ENCODE results near the gene LTBP2.

LTBP2 gene

GRCh38 chr14:74637178-74637550 lies 25.1 kb upstream of the LTBP2 start:
- no peak for DNase-seq

GRCh38 chr14:74636424-74637177 lies 24.6 kb upstream of the LTBP2 start:
- DNase-seq: no peak

- no peak for DNase-seq
Observed at GRCh38 chr14:74635847-74636246, 23.8 kb upstream of the LTBP2 start.

GRCh38 chr14:74634964-74635363 lies 22.9 kb upstream of the LTBP2 start:
- no peak for DNase-seq

DNA sequence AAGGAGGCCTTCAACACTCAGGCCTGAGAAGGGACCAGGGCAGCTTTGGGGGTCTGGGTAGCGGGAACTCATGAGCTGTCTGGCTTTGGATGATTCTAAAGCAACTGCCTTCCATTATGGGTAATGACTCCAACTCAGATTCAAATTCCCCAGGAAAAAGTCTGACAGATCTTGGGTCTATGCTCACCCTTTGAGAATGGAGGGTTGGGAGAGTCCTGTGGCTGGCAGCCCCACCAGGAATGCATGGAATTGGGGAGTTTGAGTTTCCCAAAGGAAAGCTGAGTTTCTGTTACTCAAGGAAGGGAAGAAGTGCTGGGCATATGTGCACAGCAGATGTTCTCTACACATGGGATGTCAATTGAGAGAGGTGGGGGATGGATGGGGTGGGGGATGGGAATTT lies 22.4 kb upstream of the LTBP2 start:
- no peak for DNase-seq

- no peak for DNase-seq
Observed at GRCh38 chr14:74630881-74631690, 19.0 kb upstream of the LTBP2 start.

GRCh38 chr14:74628418-74628817 lies 16.4 kb upstream of the LTBP2 start:
- no peak for DNase-seq

DNA sequence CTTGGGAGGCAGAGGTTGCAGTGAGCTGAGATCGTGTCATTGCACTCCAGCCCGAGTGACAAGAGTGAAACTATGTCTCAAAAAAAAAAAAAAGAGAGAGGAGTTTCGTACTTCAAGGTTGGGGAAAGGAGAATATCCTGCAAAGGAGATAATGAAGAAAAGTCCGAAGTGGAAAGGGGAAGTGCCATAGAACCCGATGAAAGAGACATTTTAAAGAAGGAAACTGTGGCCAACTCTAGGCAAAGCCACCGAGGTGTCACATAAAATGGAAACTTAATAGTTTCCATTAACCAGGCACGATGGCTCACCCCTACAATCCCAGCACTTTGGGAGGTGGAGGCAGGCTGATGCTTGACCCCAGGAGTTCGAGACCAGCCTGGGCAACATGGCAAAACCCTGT lies 15.0 kb upstream of the LTBP2 start:
- DNase-seq: no peak

DNA sequence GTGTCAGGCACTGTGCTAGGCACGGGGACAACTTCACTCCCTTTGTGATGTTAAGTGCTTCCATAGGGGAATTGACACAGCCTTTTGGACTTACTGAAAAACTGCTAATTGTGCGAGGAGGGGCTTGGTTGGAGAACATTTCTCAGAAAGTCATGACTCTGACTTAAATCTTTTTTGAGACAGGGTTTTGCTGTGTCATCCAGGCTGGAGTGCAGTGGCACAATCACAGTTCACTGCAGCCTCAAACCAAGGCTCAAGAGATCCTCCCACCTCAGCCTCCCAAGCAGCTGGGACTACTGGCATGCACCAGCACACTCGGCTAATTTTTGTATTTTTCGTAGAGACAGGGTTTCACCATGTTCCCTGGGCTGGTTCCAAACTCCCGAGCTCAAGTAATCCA lies 10.2 kb upstream of the LTBP2 start:
- DNase-seq: no peak

GRCh38 chr14:74621556-74621955 lies 9.5 kb upstream of the LTBP2 start:
- no peak for DNase-seq

DNA sequence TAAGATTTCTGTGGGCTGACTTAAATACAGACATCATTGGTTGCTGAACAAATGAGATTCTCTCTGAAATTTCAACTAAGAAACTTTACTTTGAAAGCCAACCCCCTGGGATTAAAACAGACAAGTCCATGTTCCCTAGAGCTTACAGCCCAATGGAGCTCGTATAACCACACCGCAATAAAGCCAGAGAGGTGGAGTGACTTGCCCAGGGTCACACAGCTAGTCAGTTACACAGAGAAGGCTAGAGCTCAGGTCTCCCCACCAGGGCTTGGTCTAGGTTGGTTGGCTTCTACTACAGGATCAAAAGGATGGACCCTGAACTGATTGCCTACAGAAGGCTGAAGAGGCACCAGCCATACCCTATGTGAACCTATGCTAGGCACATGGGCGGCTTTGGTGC lies 8.9 kb upstream of the LTBP2 start:
- no peak for DNase-seq

DNA sequence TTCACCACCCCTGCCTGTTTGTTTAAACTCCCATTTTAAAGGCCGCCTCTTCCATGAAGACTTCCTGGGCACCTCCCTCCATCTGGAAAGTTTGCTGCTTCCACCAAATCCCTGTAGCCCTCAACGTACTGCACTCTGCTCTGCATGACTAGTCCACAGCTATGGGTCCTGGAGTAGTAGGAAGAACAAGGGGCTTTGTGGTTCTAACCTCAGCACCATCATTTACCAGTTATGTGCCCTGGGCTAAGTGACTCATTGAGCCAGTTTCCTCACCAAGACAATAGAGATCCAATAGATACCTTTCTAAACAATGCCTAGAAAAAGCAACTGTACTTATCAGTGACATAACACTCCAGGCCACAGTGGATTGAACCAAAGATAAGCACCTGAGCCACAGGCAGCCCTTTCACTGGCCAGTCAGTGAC lies 8.5 kb upstream of the LTBP2 start:
- DNase-seq: peak; percentile 8

- DNase-seq: no peak
Observed at GRCh38 chr14:74619672-74620131, 7.7 kb upstream of the LTBP2 start.

DNA sequence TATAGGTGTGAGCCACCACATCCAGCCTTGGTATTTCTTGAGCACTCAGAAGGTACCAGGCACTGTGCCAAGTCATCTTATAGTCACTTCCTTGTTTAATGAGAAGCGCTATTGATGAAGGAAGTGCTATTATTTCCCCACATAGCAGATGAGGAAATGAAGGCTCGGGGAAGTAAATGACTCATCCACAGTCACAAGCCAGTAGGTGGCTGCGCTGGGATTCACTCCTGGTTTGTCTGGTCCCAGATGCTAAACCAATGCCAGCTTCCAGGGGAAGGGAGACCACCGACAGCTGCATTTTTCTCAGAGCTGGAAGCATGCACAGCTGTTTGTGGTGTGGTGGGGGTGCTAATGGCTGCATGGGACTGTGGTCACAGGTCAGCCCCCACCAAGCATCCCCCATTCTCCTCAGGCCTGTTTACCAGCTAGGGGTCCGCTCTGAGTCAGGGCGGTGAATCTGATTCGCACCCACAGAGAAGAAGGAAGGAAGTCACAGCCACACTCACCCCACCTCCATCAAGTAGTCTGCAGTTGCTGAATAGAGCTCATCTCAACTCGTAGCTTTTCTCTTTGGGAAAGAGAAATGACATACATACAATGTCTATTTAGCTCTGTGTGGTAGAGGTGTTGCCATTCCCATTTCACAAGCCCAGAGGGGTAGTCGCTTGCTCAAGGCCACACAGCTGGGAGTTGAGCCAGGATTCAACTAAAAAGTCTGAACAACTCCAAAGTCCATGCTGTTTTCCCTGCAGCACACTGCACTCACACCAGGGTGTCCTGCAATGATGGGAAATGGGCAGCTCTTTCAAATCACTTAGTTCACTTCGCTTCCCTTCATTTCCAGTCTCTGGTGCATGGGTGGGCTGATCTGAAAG lies 6.3 kb upstream of the LTBP2 start:
- DNase-seq: peak; percentile 59

- no peak for DNase-seq
Observed at GRCh38 chr14:74616996-74617700, 5.1 kb upstream of the LTBP2 start.

DNA sequence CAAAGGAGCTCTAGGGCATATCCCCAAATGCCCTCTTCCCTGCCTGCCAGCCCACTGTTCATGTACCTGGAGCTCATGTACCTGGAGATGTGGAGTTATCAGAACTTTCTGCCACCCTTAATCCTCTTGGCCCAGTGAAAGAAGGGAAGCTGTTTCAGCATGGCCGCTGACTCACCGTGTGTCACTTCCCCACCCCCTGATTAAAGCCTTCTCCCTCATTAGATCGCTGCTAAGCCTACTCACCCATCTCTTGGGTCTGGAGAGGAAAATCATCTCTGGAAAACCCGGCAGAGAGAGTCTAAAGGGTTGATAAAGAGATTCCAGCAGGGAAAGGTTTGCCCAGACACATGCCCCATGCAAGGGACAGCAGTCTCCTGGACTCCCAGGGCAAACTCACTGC lies 4.5 kb upstream of the LTBP2 start:
- DNase-seq: no peak

GRCh38 chr14:74615735-74616134 lies 3.7 kb upstream of the LTBP2 start:
- no peak for DNase-seq

GRCh38 chr14:74614508-74615495 lies 2.8 kb upstream of the LTBP2 start:
- no peak for DNase-seq

DNA sequence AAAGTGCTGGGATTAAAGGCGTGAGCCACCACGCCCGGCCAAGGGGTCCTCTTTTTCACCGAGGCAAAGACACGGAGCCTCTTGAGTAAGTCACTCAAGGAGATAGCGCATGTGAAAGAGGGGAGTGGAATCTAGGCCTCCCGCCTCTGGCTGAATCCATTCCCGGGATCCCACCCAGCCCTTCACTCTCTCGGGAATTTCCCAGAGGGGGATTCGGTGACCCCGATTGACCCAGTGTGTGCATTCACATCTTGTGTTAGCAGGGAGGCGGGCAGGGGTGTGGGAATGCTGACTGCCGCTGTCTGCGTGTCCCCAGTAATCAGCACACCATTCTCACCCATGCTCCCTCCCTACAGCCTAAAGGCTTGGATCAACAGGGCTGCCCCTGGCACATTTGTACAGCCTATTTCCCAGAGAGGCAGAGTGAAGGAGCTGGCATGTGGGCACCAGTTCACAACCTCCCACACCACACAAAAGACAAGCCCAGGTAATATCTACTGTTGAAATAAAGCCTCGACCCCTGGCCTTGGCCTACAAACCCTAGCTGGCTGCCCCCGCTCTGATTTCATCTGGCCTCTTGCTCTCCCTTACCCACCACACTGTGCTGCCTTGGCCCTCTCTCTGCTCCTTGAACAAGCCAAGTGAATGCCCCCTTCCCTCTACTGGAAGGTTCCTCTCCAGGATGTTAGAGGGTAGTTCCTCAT lies 1.3 kb upstream of the LTBP2 start:
- no peak for DNase-seq

GRCh38 chr14:74612350-74613021 lies 449 bp upstream of the LTBP2 start:
- DNase-seq: peak; percentile 72
